ENCODE data around the gene SYT13.

- TF ChIP-seq GATA2 (IDR thresholded peaks at IDR 0.05; ENCODE audit: low read depth, low read length): no peak
- no peak for TF ChIP-seq GATA3 (IDR thresholded peaks at IDR 0.05; ENCODE audit: low read depth, low read length)
Observed at GRCh38 chr11:45301537-45302246, 15.6 kb upstream of the SYT13 start.

All from SH-SY5Y (cell line).